Measurements from ENCODE around the gene BRD8. TPM values are rescaled to one million over a fixed set of nuclear protein-coding genes. Genes with fewer than 3 reads are reported as not detected.
"Not testable (repeated sequence)": the region's sequence is repeated elsewhere in the genome, so short reads cannot be mapped to it uniquely, and the experiment has no call there.

Gene BRD8
- total RNA-seq, 4 donors from 2014 or later: 47.1 to 66.0 (median 50.2) TPM

DNA sequence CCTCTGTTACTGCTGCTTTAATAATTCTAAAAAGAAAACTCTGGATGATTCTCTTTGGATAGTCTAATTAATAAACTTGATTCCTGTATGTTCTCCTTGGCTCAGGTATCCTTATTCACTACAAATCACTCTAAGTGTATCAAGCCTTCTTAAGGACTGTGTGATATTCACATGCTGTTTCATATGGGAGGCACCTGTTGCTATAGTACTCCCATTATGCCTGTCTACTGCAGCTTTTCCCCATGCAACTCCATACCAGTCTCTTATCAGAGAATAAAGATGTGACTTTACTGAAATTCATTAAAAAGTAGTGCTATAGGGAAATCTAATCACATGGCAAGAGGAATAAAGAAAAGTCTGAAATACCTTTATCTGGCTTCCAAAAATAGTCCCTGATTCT lies 14.7 kb downstream of the BRD8 start:
- peaks cover 6 to 100% (median 28%) of the 10 kb centered on the region in 3 donors for H3K36me3 ChIP-seq
- H3K27ac ChIP-seq: no peak overlapping the region
- no peaks in the 10 kb centered on the region for H3K4me1 ChIP-seq
- no peak overlapping the region for H3K4me3 ChIP-seq
- H3K27me3 ChIP-seq: no peaks in the 10 kb centered on the region
- H3K9me3 ChIP-seq: no peaks in the 10 kb centered on the region
- no peak for DNase-seq (ENCODE audit: low spot score in 2 of 2)
- TF ChIP-seq POLR2A (IDR thresholded peaks at IDR 0.05) (no peak), EP300 (IDR thresholded peaks at IDR 0.05) (no peak)
- TF ChIP-seq, protein P1, sequence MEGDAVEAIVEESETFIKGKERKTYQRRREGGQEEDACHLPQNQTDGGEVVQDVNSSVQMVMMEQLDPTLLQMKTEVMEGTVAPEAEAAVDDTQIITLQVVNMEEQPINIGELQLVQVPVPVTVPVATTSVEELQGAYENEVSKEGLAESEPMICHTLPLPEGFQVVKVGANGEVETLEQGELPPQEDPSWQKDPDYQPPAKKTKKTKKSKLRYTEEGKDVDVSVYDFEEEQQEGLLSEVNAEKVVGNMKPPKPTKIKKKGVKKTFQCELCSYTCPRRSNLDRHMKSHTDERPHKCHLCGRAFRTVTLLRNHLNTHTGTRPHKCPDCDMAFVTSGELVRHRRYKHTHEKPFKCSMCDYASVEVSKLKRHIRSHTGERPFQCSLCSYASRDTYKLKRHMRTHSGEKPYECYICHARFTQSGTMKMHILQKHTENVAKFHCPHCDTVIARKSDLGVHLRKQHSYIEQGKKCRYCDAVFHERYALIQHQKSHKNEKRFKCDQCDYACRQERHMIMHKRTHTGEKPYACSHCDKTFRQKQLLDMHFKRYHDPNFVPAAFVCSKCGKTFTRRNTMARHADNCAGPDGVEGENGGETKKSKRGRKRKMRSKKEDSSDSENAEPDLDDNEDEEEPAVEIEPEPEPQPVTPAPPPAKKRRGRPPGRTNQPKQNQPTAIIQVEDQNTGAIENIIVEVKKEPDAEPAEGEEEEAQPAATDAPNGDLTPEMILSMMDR (IDR thresholded peaks at IDR 0.05): no peak

DNA sequence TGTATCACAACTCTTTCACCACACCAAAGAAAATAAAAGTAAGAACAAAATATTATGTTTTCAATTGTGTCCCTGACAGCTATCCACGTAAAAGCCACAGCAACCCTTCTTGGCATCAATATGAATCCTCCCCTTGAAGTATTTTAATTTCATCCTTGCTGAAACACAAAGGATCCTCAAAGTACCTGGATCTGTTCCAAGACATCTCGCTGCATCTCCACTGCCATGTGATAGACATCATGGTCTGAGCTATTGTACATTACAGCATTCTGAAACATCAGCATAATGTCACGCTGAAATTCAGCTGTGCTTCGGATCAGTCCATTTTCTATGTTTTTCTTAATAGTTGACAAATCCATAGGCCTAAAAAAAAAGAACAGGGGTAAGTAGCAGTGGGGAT lies 17.7 kb downstream of the BRD8 start:
- Histone ChIP-seq H3K4me1 (no peaks in the 10 kb centered on the region), H3K27ac (no peak overlapping the region), H3K36me3 (peaks cover 9 to 100% (median 27%) of the 10 kb centered on the region in 3 donors), H3K27me3 (no peaks in the 10 kb centered on the region), H3K4me3 (no peak overlapping the region), H3K9me3 (no peaks in the 10 kb centered on the region)
- no peak for DNase-seq (ENCODE audit: low spot score in 2 of 2)
- TF ChIP-seq EP300 (IDR thresholded peaks at IDR 0.05) (no peak), POLR2A (IDR thresholded peaks at IDR 0.05) (no peak)
- TF ChIP-seq, protein P1 (IDR thresholded peaks at IDR 0.05): no peak
- WGBS, 2 donors: 84 to 90% methylated on average over 4 of the region's 4 CpGs

GRCh38 chr5:138159666-138160065 lies 18.8 kb downstream of the BRD8 start:
- no peak for TF ChIP-seq EP300 (IDR thresholded peaks at IDR 0.05)
- TF ChIP-seq POLR2A (IDR thresholded peaks at IDR 0.05): no peak
- TF ChIP-seq, protein P1 (IDR thresholded peaks at IDR 0.05): no peak
- WGBS, 2 donors: 72 to 78% methylated on average over 5 of the region's 5 CpGs

DNA sequence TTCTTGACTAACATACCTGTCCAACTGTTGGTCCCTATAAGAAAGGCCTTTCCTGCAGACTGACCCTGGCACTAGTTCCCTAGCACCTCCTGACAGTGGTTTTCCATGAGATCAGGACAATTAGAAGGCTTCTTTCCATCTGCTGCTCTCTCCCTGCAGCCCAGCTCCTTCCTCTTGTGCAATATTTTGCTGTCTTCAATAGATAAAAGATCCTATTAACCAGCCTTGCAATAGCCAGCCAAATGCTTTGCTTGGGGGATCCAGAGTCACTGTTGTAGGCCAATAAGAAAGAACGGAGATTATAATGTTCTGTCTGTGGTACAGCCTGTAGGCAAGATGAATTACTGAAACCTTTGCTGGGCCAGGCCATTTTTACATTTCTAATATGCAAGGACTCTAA lies 20.8 kb downstream of the BRD8 start:
- 85 to 86% methylated on average over 1 of the region's 1 CpG for WGBS, 2 donors
- no peak for DNase-seq (ENCODE audit: low spot score in 2 of 2)
- Histone ChIP-seq H3K36me3 (peaks cover 7 to 71% (median 22%) of the 10 kb centered on the region in 3 donors), H3K4me3 (no peak overlapping the region), H3K4me1 (no peaks in the 10 kb centered on the region), H3K27me3 (no peaks in the 10 kb centered on the region), H3K27ac (no peak overlapping the region), H3K9me3 (no peaks in the 10 kb centered on the region)
- TF ChIP-seq, protein P1 (IDR thresholded peaks at IDR 0.05): no peak
- TF ChIP-seq POLR2A (IDR thresholded peaks at IDR 0.05): no peak
- no peak for TF ChIP-seq EP300 (IDR thresholded peaks at IDR 0.05)

More at GRCh38 chr5:138159666-138160065, 18.8 kb downstream of the BRD8 start:
- H3K9me3 ChIP-seq: no peaks in the 10 kb centered on the region
- DNase-seq (ENCODE audit: low spot score in 2 of 2): no peak
- no peaks in the 10 kb centered on the region for H3K4me1 ChIP-seq
- peaks cover 9 to 91% (median 27%) of the 10 kb centered on the region in 3 donors for H3K36me3 ChIP-seq
- no peak overlapping the region for H3K4me3 ChIP-seq
- no peaks in the 10 kb centered on the region for H3K27me3 ChIP-seq
- H3K27ac ChIP-seq: no peak overlapping the region

DNA sequence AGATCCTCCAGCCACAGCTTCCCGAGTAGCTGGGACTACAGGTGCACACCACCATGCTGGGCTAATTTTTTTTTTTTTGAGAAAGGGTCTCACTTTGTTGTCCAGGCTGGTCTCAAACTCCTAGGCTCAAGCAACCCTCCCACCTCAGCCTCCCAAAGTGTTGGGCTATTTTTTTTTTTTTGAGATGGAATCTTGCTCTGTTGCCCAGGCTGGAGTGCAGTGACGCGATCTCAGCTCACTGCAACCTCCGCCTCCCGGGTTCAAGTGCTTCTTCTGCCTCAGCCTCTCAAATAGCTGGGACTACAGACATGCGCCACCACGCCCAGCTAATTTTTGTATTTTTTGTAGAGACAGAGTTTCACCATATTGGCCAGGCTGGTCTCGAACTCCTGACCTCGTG lies 22.5 kb downstream of the BRD8 start:
- 96% methylated on average over 9 of the region's 9 CpGs for WGBS, 2 donors
- not testable (repeated sequence) for H3K4me3 ChIP-seq; H3K4me1 ChIP-seq; H3K27me3 ChIP-seq; DNase-seq (ENCODE audit: low spot score in 2 of 2); H3K27ac ChIP-seq; H3K9me3 ChIP-seq
- peaks cover 2 to 55% (median 22%) of the 10 kb centered on the region in 3 donors for H3K36me3 ChIP-seq

- DNase-seq (ENCODE audit: low spot score in 2 of 2): no peak
- H3K27me3 ChIP-seq: no peaks in the 10 kb centered on the region
- H3K9me3 ChIP-seq: no peaks in the 10 kb centered on the region
- 50 to 55% methylated on average over 3 of the region's 3 CpGs for WGBS, 2 donors
- no peaks in the 10 kb centered on the region for H3K36me3 ChIP-seq
- no peaks in the 10 kb centered on the region for H3K4me1 ChIP-seq
- H3K4me3 ChIP-seq: no peak overlapping the region
- H3K27ac ChIP-seq: no peak overlapping the region
- TF ChIP-seq EP300 (IDR thresholded peaks at IDR 0.05) (no peak), POLR2A (IDR thresholded peaks at IDR 0.05) (no peak)
- TF ChIP-seq, protein P1 (IDR thresholded peaks at IDR 0.05): no peak
These were observed 28.9 kb downstream of the BRD8 start for GRCh38 chr5:138149530-138149929.

All from tibial nerve (tissue), 4 donors.